Activated naive CD8-positive, alpha-beta T cell (primary cell): ENCODE results near the gene NFIB.

Source experiments
- H3K27ac Mint-ChIP-seq: one replicate; pipeline ENCODE4 v1.8.0; 2021; ENCODE audit warnings: mixed read lengths
- H3K27me3 Mint-ChIP-seq: one replicate; pipeline ENCODE4 v1.8.0; 2021; ENCODE audit warnings: mixed read lengths
- H3K36me3 Mint-ChIP-seq: one replicate; pipeline ENCODE4 v1.8.0; 2021; ENCODE audit warnings: mixed read lengths
- H3K4me1 Mint-ChIP-seq: one replicate; pipeline ENCODE4 v1.8.0; 2021; ENCODE audit warnings: low read depth, mixed read lengths
- H3K4me3 Mint-ChIP-seq: one replicate; pipeline ENCODE4 v1.8.0; 2021; ENCODE audit warnings: mild to moderate bottlenecking, mixed read lengths
- H3K9me3 Mint-ChIP-seq: one replicate; pipeline ENCODE4 v1.8.0; 2021; ENCODE audit warnings: low read depth, mixed read lengths

The NFIB gene

DNA sequence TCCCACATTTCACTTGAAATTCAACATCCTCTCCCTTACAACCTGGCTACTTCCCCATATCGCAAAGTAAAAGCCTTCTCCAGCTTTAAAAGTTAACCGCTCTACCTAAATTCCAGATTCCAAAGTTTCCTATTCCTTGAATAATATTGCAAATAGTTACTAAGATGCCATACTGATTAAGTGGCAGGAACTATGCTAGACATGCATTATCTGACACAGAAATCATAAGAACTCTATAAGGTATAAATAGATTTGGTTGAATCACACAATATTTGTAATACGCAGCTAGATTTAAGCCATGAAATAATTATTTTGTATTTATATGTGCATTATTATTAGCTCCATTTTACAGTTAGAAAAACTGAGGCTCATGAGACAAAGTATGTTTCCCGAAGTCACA lies 92.8 kb downstream of the NFIB start:
- Mint-ChIP-seq H3K4me3 (no peak overlapping the region), H3K36me3 (no peaks in the 10 kb centered on the region), H3K4me1 (no peaks in the 10 kb centered on the region), H3K27me3 (no peaks in the 10 kb centered on the region), H3K27ac (no peak overlapping the region), H3K9me3 (no peaks in the 10 kb centered on the region)

DNA sequence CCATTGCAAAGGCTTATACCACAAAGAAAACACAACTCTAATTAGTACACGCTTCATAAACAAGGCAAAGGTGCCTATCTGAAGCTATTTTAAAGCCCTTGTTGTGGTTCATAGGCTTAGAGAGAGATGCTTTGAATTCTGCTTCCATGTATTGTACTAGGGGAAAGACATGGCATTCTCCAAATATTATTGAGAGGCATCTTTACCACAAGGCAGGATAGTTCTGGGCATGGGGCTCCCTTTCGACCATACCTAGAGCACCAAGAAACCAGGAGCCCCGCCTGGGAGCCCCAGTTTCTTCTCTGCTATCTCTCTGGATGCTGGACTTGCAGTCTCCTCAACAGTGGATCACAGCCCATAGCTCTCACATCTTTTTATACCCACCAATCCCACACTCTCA lies 93.7 kb downstream of the NFIB start:
- no peaks in the 10 kb centered on the region for H3K27me3 Mint-ChIP-seq
- no peaks in the 10 kb centered on the region for H3K9me3 Mint-ChIP-seq
- H3K4me3 Mint-ChIP-seq, result no peak overlapping the region
- no peaks in the 10 kb centered on the region for H3K36me3 Mint-ChIP-seq
- H3K4me1 Mint-ChIP-seq, result no peaks in the 10 kb centered on the region
- H3K27ac Mint-ChIP-seq, result no peak overlapping the region

DNA sequence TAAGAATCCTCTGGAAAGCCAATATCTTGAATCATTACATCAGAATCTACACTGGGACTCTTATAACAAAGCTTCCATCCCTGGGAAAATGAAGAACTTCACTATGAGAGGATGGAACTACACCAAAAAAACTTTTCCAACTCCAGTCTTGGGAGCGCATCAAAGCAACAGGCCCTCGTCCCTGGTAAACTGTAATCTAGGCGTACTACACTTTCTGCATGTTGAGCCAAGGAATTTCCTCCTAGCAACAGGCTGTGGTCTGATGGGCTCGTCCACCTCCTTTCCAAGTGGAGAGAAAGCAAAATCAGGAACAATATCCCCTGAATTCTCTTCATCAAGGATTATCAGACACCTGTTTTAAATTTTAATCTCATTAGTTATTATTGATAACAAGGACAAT lies 94.1 kb downstream of the NFIB start:
- H3K27ac Mint-ChIP-seq, result no peak overlapping the region
- no peaks in the 10 kb centered on the region for H3K4me1 Mint-ChIP-seq
- no peak overlapping the region for H3K4me3 Mint-ChIP-seq
- no peaks in the 10 kb centered on the region for H3K27me3 Mint-ChIP-seq
- no peaks in the 10 kb centered on the region for H3K9me3 Mint-ChIP-seq
- H3K36me3 Mint-ChIP-seq, result no peaks in the 10 kb centered on the region

DNA sequence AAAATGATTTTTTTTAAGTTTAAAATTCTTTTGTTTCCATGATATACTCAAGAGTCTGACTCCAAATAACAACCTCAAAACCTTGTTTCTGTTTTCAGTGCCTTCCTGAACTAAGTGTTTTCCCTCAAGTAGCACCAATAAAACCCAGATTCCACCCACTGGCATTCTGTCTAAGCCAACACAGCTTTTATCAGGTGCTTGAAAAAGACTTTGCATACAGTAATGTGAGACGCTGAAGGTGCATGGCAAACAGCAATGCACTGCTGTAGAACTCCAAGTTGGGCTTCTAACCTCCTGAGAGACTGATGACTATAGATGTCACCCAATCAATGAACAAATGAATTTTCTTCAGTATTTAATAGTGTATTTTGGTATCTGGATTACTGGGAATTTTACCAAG lies 95.7 kb downstream of the NFIB start:
- Mint-ChIP-seq H3K4me3 (no peak overlapping the region), H3K36me3 (no peaks in the 10 kb centered on the region), H3K27me3 (no peaks in the 10 kb centered on the region), H3K4me1 (no peaks in the 10 kb centered on the region), H3K9me3 (no peaks in the 10 kb centered on the region), H3K27ac (no peak overlapping the region)

GRCh38 chr9:14216612-14217194 lies 97.2 kb downstream of the NFIB start:
- Mint-ChIP-seq H3K27ac (no peak overlapping the region), H3K9me3 (peaks cover 3% of the 10 kb centered on the region), H3K36me3 (no peaks in the 10 kb centered on the region), H3K27me3 (no peaks in the 10 kb centered on the region), H3K4me1 (peaks cover 4% of the 10 kb centered on the region), H3K4me3 (no peak overlapping the region)

DNA sequence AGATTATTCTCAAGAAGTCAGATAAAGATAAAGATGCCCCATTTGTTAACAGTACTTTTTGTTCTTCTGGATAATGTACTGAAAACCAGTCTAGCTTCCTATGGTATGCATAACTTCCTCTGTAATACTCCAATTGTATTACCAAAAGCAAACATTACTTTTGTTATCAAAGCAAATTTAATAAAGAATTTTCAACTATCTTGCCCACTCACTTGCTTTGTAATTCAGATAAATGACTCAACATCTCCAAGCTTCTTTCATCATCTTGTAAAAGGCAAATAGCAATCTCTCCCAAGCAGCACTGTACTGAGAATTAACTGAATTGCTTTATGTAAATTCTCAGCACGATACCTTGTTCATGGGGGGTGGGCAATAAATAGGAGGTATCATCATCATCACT lies 98.3 kb downstream of the NFIB start:
- H3K36me3 Mint-ChIP-seq, result no peaks in the 10 kb centered on the region
- peaks cover 4% of the 10 kb centered on the region for H3K4me1 Mint-ChIP-seq
- H3K4me3 Mint-ChIP-seq, result no peak overlapping the region
- no peaks in the 10 kb centered on the region for H3K27me3 Mint-ChIP-seq
- peaks cover 3% of the 10 kb centered on the region for H3K9me3 Mint-ChIP-seq
- no peak overlapping the region for H3K27ac Mint-ChIP-seq

- Mint-ChIP-seq H3K27me3 (no peaks in the 10 kb centered on the region), H3K9me3 (peaks cover 3% of the 10 kb centered on the region), H3K27ac (no peak overlapping the region), H3K4me1 (peaks cover 4% of the 10 kb centered on the region), H3K36me3 (no peaks in the 10 kb centered on the region), H3K4me3 (no peak overlapping the region)
Measured at GRCh38 chr9:14214693-14215092, 99.2 kb downstream of the NFIB start.

- peaks cover 4% of the 10 kb centered on the region for H3K4me1 Mint-ChIP-seq
- H3K27me3 Mint-ChIP-seq, result peaks cover 2% of the 10 kb centered on the region
- H3K27ac Mint-ChIP-seq, result no peak overlapping the region
- peaks cover 3% of the 10 kb centered on the region for H3K9me3 Mint-ChIP-seq
- no peaks in the 10 kb centered on the region for H3K36me3 Mint-ChIP-seq
- H3K4me3 Mint-ChIP-seq, result no peak overlapping the region
Measured at GRCh38 chr9:14214065-14214684, 99.8 kb downstream of the NFIB start.

DNA sequence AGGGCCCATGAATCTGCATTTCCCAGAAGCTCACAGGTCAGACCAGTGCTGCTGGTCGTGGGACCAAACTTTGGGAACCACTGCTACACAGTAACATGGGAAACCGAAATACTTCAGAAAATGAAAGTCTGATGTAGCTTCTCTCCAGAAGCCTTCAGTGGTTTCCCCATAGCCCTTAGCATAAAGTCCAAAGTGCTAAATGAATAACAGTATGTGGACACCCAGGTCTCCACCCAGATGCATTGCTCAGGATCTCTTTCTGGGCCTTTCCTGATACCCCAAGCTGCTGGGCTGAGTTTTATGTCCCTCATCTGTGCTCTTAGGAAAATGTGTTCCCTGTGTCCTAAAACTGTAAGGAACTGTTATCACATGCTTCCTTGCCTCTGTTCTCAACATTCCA lies 100.4 kb downstream of the NFIB start:
- Mint-ChIP-seq H3K36me3 (no peaks in the 10 kb centered on the region), H3K4me1 (peaks cover 4% of the 10 kb centered on the region), H3K27ac (no peak overlapping the region), H3K27me3 (peaks cover 2% of the 10 kb centered on the region), H3K4me3 (no peak overlapping the region), H3K9me3 (peaks cover 3% of the 10 kb centered on the region)

GRCh38 chr9:14212697-14213420 lies 101.1 kb downstream of the NFIB start:
- peaks cover 4% of the 10 kb centered on the region for H3K27me3 Mint-ChIP-seq
- H3K9me3 Mint-ChIP-seq, result peaks cover 3% of the 10 kb centered on the region
- no peak overlapping the region for H3K4me3 Mint-ChIP-seq
- H3K27ac Mint-ChIP-seq, result no peak overlapping the region
- H3K4me1 Mint-ChIP-seq, result peaks cover 4% of the 10 kb centered on the region
- H3K36me3 Mint-ChIP-seq, result no peaks in the 10 kb centered on the region

GRCh38 chr9:14212077-14212476 lies 101.9 kb downstream of the NFIB start:
- H3K36me3 Mint-ChIP-seq, result no peaks in the 10 kb centered on the region
- H3K4me1 Mint-ChIP-seq, result peaks cover 4% of the 10 kb centered on the region
- no peak overlapping the region for H3K4me3 Mint-ChIP-seq
- no peak overlapping the region for H3K27ac Mint-ChIP-seq
- peaks cover 3% of the 10 kb centered on the region for H3K9me3 Mint-ChIP-seq
- H3K27me3 Mint-ChIP-seq, result peaks cover 7% of the 10 kb centered on the region

DNA sequence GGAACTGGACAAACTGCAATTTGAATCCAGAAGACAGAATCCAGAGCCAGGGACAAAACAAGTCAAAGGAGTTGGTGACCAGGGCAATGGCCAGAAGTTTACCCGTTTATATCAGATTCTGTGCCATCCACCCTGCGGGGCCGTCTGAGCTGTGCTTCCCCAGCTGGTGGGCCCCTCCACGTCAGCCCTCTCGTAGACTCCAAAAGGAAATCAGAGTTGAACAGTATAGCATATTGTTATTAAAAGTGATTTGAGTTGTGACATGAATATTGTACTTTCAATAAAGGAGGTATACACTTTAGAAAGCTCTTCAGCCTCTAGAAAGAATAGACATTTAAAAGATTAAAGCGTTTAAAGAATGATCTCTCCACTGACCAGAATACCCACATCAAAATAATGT lies 102.4 kb downstream of the NFIB start:
- peaks cover 4% of the 10 kb centered on the region for H3K4me1 Mint-ChIP-seq
- H3K27ac Mint-ChIP-seq, result no peak overlapping the region
- no peak overlapping the region for H3K4me3 Mint-ChIP-seq
- H3K27me3 Mint-ChIP-seq, result peaks cover 7% of the 10 kb centered on the region
- H3K36me3 Mint-ChIP-seq, result no peaks in the 10 kb centered on the region
- peaks cover 3% of the 10 kb centered on the region for H3K9me3 Mint-ChIP-seq

DNA sequence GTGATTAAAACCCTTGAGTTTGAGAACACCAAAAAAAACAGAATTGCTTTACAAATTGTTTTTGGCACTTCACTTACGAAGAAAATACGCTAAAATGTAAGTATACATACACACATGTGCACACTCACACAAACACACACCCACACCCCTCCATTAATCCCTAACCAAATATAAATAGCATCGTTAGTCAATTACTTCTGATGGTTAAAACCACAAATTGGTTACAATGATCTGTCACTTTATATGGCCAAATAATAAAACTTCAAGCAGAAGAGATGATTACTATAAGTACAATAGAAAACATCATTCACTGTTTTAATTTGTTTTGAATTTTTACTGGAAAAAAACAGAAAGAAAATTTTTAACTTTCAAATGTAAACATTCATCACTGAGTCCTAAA lies 103.5 kb downstream of the NFIB start:
- peaks cover 7% of the 10 kb centered on the region for H3K27me3 Mint-ChIP-seq
- no peak overlapping the region for H3K4me3 Mint-ChIP-seq
- H3K4me1 Mint-ChIP-seq, result peaks cover 4% of the 10 kb centered on the region
- H3K9me3 Mint-ChIP-seq, result peaks cover 3% of the 10 kb centered on the region
- H3K36me3 Mint-ChIP-seq, result no peaks in the 10 kb centered on the region
- no peak overlapping the region for H3K27ac Mint-ChIP-seq

GRCh38 chr9:14209399-14210345 lies 104.3 kb downstream of the NFIB start:
- H3K27ac Mint-ChIP-seq, result no peak overlapping the region
- H3K4me1 Mint-ChIP-seq, result peaks cover 4% of the 10 kb centered on the region
- H3K4me3 Mint-ChIP-seq, result no peak overlapping the region
- H3K27me3 Mint-ChIP-seq, result peaks cover 7% of the 10 kb centered on the region
- peaks cover 3% of the 10 kb centered on the region for H3K9me3 Mint-ChIP-seq
- no peaks in the 10 kb centered on the region for H3K36me3 Mint-ChIP-seq
